ENCODE measurements around the gene KCTD18. TPM values are rescaled to one million over a fixed set of nuclear protein-coding genes. Genes with fewer than 3 reads are reported as not detected.

The KCTD18 gene
- total RNA-seq, 1 donor from 2014 or later: 18.5 TPM

DNA sequence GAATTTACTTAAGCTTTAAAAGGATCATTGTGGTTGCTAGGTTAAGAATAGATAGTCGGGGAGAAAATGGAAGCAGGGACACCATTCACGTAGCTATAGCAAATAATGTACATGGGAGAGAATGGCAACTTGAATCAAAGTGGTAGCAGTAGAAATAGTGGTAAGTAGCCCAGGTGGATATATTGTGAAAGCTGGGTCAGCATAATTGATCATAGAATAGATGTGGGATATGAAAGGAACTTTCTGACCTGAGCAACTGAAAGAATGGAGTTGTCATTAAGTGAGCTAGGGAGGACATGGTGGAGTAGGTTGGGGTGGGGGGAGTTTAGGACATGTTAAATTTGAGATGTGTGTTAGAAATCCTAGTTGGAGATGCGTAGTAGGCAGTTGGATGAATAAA is 18.4 kb upstream of the KCTD18 start:
- TF ChIP-seq, protein P1, sequence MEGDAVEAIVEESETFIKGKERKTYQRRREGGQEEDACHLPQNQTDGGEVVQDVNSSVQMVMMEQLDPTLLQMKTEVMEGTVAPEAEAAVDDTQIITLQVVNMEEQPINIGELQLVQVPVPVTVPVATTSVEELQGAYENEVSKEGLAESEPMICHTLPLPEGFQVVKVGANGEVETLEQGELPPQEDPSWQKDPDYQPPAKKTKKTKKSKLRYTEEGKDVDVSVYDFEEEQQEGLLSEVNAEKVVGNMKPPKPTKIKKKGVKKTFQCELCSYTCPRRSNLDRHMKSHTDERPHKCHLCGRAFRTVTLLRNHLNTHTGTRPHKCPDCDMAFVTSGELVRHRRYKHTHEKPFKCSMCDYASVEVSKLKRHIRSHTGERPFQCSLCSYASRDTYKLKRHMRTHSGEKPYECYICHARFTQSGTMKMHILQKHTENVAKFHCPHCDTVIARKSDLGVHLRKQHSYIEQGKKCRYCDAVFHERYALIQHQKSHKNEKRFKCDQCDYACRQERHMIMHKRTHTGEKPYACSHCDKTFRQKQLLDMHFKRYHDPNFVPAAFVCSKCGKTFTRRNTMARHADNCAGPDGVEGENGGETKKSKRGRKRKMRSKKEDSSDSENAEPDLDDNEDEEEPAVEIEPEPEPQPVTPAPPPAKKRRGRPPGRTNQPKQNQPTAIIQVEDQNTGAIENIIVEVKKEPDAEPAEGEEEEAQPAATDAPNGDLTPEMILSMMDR (IDR thresholded peaks at IDR 0.05): no peak
- ChIA-PET POLR2A (no interaction called here), CTCF (no interaction called here)
- H3K36me3 Mint-ChIP-seq (ENCODE audit: low read depth): peaks cover 2% of the 10 kb centered on the region
- no peak for ATAC-seq (ENCODE audit: low read depth)
- H3K27me3 Mint-ChIP-seq: peaks cover 5% of the 10 kb centered on the region
- H3K9me3 Mint-ChIP-seq: no peaks in the 10 kb centered on the region
- intact Hi-C loops (cut with micrococcal nuclease): loop anchor here (5.0 to 10.0 kb wide), 5 partner anchors 334 to 1739 kb away; partner anchors contain the start of genes CLK1, FZD7, NOP58 and STRADB
- DNase-seq: no peak
- peaks cover 14% of the 10 kb centered on the region for H3K4me1 Mint-ChIP-seq
- no peak overlapping the region for H3K27ac Mint-ChIP-seq
- H3K4me3 Mint-ChIP-seq: no peak overlapping the region

DNA sequence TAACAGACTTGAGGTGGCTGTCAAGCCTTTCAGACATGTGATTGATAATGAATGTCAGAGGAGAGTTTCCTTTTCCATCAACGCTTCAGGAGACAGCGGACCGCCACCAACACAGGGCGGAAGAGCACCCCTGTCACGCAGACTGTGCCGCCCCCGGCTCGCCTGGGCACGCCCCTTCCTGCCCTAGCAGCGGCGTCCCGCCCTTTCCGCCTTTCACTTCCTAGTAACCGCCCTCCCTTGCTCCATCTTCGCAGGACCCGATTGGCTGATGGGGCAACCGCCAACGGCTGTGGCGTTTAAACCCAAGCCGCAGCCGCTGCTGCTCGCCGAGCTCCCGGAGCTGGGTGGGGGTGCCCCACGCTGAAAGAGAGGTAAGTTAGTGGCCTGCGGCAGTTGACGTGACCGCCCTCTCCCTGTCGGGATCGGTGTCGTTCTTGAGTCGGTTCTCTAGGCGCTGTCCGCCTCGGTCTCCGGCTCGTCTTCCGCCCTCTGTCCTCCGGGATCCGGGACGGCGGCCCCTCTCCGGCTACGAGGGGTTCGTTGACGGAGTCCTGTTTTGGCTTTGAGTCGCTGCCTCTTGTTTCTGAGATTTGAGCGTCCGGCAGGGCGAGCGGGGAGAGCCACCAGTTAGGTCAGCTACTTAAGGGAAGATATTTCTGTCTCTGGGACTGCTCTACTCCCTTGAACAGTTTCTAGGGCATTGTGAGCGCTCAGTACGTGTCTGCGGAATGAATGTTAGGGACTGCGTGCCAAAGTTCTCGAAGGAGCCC is 16.2 kb upstream of the KCTD18 start, which contains the start of gene SGO2:
SGO2 (plus strand) TSS at position 326 of the 770 bp plus-strand sequence. CDS start 6,769 bp downstream, outside the sequence.
- H3K27me3 Mint-ChIP-seq: peaks cover 5% of the 10 kb centered on the region
- peak; percentile 100 for ATAC-seq (ENCODE audit: low read depth)

DNA sequence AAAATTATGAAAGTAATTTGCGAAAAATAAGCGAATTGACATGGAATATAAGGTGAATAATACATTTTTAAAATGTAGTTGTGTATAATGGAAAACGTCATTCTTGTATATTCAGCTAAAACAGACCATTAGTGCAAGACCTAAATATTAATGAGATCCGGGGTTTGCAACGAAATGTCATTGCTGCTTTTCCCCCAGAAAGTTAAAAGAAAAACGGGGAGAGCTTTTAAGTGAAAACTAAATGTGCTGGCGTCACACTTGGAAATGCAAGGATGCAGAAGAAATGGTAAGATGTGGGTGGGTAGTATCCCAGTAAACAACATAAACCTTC is 15.6 kb upstream of the KCTD18 start:
- H3K36me3 Mint-ChIP-seq (ENCODE audit: low read depth): peaks cover 2% of the 10 kb centered on the region
- CTCF ChIA-PET: interaction anchor here (0.7 to 2.9 kb wide), 2 partner anchors 15 to 18 kb away, joined by 3 to 14 read pairs; partner anchors contain the start of gene KCTD18
- peak overlapping the region; percentile 80 for H3K27ac Mint-ChIP-seq
- peak overlapping the region; percentile 95 for H3K4me3 Mint-ChIP-seq
- no peaks in the 10 kb centered on the region for H3K9me3 Mint-ChIP-seq
- POLR2A ChIA-PET: interaction anchor here (0.5 to 3.0 kb wide), 5 partner anchors 13 to 925 kb away, joined by 3 to 21 read pairs (median 3); partner anchors contain the start of genes KCTD18 and TRAK2
- peaks cover 14% of the 10 kb centered on the region for H3K4me1 Mint-ChIP-seq
- no peak for ATAC-seq (ENCODE audit: low read depth)
- no peak for DNase-seq
- TF ChIP-seq, protein P1 (IDR thresholded peaks at IDR 0.05): no peak
- peaks cover 5% of the 10 kb centered on the region for H3K27me3 Mint-ChIP-seq
- intact Hi-C loops (cut with micrococcal nuclease): loop anchor here (5.0 to 10.0 kb wide), 5 partner anchors 337 to 1742 kb away; partner anchors contain the start of genes CLK1, FZD7, NOP58 and STRADB

More for the DNA sequence above, 16.2 kb upstream of the KCTD18 start, which contains the start of gene SGO2:
- ChIA-PET POLR2A (interaction anchor here (0.7 to 3.0 kb wide), 4 partner anchors 14 to 338 kb away, joined by 3 to 21 read pairs (median 3); partner anchors contain the start of gene KCTD18), CTCF (interaction anchor here (0.7 to 2.9 kb wide), 2 partner anchors 16 to 18 kb away, joined by 3 to 14 read pairs; partner anchors contain the start of gene KCTD18)
- TF ChIP-seq, protein P1 (IDR thresholded peaks at IDR 0.05): no peak
- H3K9me3 Mint-ChIP-seq: no peaks in the 10 kb centered on the region
- peak within 1 kb of the TSS; percentile 80 for H3K27ac Mint-ChIP-seq
- H3K4me3 Mint-ChIP-seq: peak within 1 kb of the TSS; percentile 95
- peaks cover 14% of the 10 kb centered on the region for H3K4me1 Mint-ChIP-seq
- peaks cover 2% of the 10 kb centered on the region for H3K36me3 Mint-ChIP-seq (ENCODE audit: low read depth)
- DNase-seq: peak; percentile 90
- intact Hi-C loops (cut with micrococcal nuclease): loop anchor here (1.0 to 10.0 kb wide), 9 partner anchors 16 to 1741 kb away; partner anchors contain the start of genes BZW1, C2orf69, CLK1 and FZD7

DNA sequence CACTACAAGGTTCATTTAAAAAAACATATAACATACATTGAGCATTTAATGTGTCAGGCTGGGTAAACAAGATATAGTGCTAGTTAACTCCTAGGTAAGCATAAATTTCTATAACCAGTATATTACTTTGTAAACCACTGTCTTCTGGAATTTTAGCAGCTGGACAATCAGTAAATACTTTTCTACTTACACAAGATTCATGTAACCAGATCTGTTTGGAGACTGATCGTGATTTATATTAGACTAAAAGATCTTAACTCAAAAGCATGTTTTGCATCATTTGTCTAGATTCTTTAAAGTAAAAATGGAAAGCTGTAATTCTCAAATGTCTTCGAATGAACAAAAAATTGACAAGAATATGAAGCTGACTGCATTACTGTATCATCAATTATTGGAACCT is 15.2 kb upstream of the KCTD18 start:
- Mint-ChIP-seq H3K27me3 (peaks cover 5% of the 10 kb centered on the region), H3K36me3 (ENCODE audit: low read depth) (peaks cover 2% of the 10 kb centered on the region), H3K4me3 (peak overlapping the region; percentile 95), H3K9me3 (no peaks in the 10 kb centered on the region), H3K27ac (no peak overlapping the region), H3K4me1 (peaks cover 14% of the 10 kb centered on the region)
- ATAC-seq (ENCODE audit: low read depth): no peak
- TF ChIP-seq, protein P1 (IDR thresholded peaks at IDR 0.05): no peak
- DNase-seq: no peak
- CTCF ChIA-PET: interaction anchor here (0.7 to 2.9 kb wide), 2 partner anchors 15 to 17 kb away, joined by 3 to 14 read pairs; partner anchors contain the start of gene KCTD18
- intact Hi-C loops (cut with micrococcal nuclease): loop anchor here (5.0 to 10.0 kb wide), 5 partner anchors 337 to 1742 kb away; partner anchors contain the start of genes CLK1, FZD7, NOP58 and STRADB
- POLR2A ChIA-PET: interaction anchor here (0.5 to 3.0 kb wide), 7 partner anchors 13 to 926 kb away, joined by 3 to 21 read pairs (median 4); partner anchors contain the start of genes KCTD18 and TRAK2

All from activated B cell treated with CpG ODN at 0.5 μM for 24 hours (primary cell).